Measurements from ENCODE around the gene GLT8D2.
"Not testable (repeated sequence)": the region's sequence is repeated elsewhere in the genome, so short reads cannot be mapped to it uniquely, and the experiment has no call there.

GLT8D2 gene

GRCh38 chr12:104048162-104048561 is 1.8 kb downstream of the GLT8D2 start:
- TF ChIP-seq CTCF (IDR thresholded peaks at IDR 0.05; ENCODE audit: borderline replicate concordance, control extremely low read depth, extremely low read depth, insufficient read depth, missing control alignments) = no peak
- DNase-seq (ENCODE audit: low spot score) = no peak
- in situ Hi-C loops (cut with MboI; ENCODE audit: low sequenced_read_pairs, unreplicated experiment) = no loop called here

- in situ Hi-C loops (cut with MboI; ENCODE audit: low sequenced_read_pairs, unreplicated experiment) = no loop called here
- no peak for TF ChIP-seq CTCF (IDR thresholded peaks at IDR 0.05; ENCODE audit: borderline replicate concordance, control extremely low read depth, extremely low read depth, insufficient read depth, missing control alignments)
- DNase-seq (ENCODE audit: low spot score) = no peak
Measured at GRCh38 chr12:104046306-104046705, 3.7 kb downstream of the GLT8D2 start.

- no peak for DNase-seq (ENCODE audit: low spot score)
- in situ Hi-C loops (cut with MboI; ENCODE audit: low sequenced_read_pairs, unreplicated experiment) = no loop called here
- TF ChIP-seq CTCF (IDR thresholded peaks at IDR 0.05; ENCODE audit: borderline replicate concordance, control extremely low read depth, extremely low read depth, insufficient read depth, missing control alignments) = no peak
Measured at GRCh38 chr12:104044158-104044557, 5.8 kb downstream of the GLT8D2 start.

- TF ChIP-seq CTCF (IDR thresholded peaks at IDR 0.05; ENCODE audit: borderline replicate concordance, control extremely low read depth, extremely low read depth, insufficient read depth, missing control alignments) = no peak
- DNase-seq (ENCODE audit: low spot score) = no peak
- in situ Hi-C loops (cut with MboI; ENCODE audit: low sequenced_read_pairs, unreplicated experiment) = no loop called here
Measured at GRCh38 chr12:104042580-104042979, 7.4 kb downstream of the GLT8D2 start.

- DNase-seq (ENCODE audit: low spot score); in situ Hi-C loops (cut with MboI; ENCODE audit: low sequenced_read_pairs, unreplicated experiment): not testable (repeated sequence)
Measured at GRCh38 chr12:104039769-104040168, 10.2 kb downstream of the GLT8D2 start.

- DNase-seq (ENCODE audit: low spot score); in situ Hi-C loops (cut with MboI; ENCODE audit: low sequenced_read_pairs, unreplicated experiment): not testable (repeated sequence)
Measured at GRCh38 chr12:104036143-104036542, 13.8 kb downstream of the GLT8D2 start.

- DNase-seq (ENCODE audit: low spot score); in situ Hi-C loops (cut with MboI; ENCODE audit: low sequenced_read_pairs, unreplicated experiment): not testable (repeated sequence)
Measured at GRCh38 chr12:104030596-104030995, 19.4 kb downstream of the GLT8D2 start.

GRCh38 chr12:104026841-104027599 is 23.0 kb downstream of the GLT8D2 start:
- in situ Hi-C loops (cut with MboI; ENCODE audit: low sequenced_read_pairs, unreplicated experiment) = no loop called here

More at GRCh38 chr12:104026841-104027599, 23.0 kb downstream of the GLT8D2 start:
- TF ChIP-seq CTCF (IDR thresholded peaks at IDR 0.05; ENCODE audit: borderline replicate concordance, control extremely low read depth, extremely low read depth, insufficient read depth, missing control alignments) = no peak
- no peak for DNase-seq (ENCODE audit: low spot score)

Measured in GM13976 (cell line).